Measurements from ENCODE around the gene TSC2.
A peak's percentile ranks its signal among the peaks of the same experiment; 100 is the strongest.
"Not testable (repeated sequence)": the region's sequence is repeated elsewhere in the genome, so short reads cannot be mapped to it uniquely, and the experiment has no call there.

Gene TSC2

GRCh38 chr16:2011726-2012125 is 36.1 kb upstream of the TSC2 start:
- H2AFZ ChIP-seq (ENCODE audit: low read length, unreplicated experiment); H3K27ac ChIP-seq (ENCODE audit: low read depth, low read length); H3K36me3 ChIP-seq (ENCODE audit: insufficient read depth, low read length); H3K4me3 ChIP-seq (ENCODE audit: low read depth, low read length); H3K27me3 ChIP-seq (ENCODE audit: insufficient read depth, low read length): not testable (repeated sequence)
- Histone ChIP-seq H3K4me1 (ENCODE audit: control insufficient read depth, insufficient read depth, low read length, unreplicated experiment) (peaks cover 28% of the 10 kb centered on the region), H3K79me2 (ENCODE audit: control insufficient read depth, insufficient read depth, low read length, unreplicated experiment) (peaks cover 37% of the 10 kb centered on the region)

- Histone ChIP-seq H3K27me3 (ENCODE audit: insufficient read depth, low read length) (no peaks in the 10 kb centered on the region), H3K27ac (ENCODE audit: low read depth, low read length) (no peak overlapping the region), H3K4me3 (ENCODE audit: low read depth, low read length) (no peak overlapping the region), H3K36me3 (ENCODE audit: insufficient read depth, low read length) (no peaks in the 10 kb centered on the region), H2AFZ (ENCODE audit: low read length, unreplicated experiment) (no peak overlapping the region), H3K79me2 (ENCODE audit: control insufficient read depth, insufficient read depth, low read length, unreplicated experiment) (peaks cover 19% of the 10 kb centered on the region), H3K4me1 (ENCODE audit: control insufficient read depth, insufficient read depth, low read length, unreplicated experiment) (peaks cover 13% of the 10 kb centered on the region)
Observed at GRCh38 chr16:2013527-2013926, 34.3 kb upstream of the TSC2 start.

- Histone ChIP-seq H2AFZ (ENCODE audit: low read length, unreplicated experiment) (no peak overlapping the region), H3K27ac (ENCODE audit: low read depth, low read length) (peak overlapping the region; percentile 35; the same call in 1 of the 2 replicates), H3K4me3 (ENCODE audit: low read depth, low read length) (no peak overlapping the region), H3K4me1 (ENCODE audit: control insufficient read depth, insufficient read depth, low read length, unreplicated experiment) (peaks cover 13% of the 10 kb centered on the region), H3K79me2 (ENCODE audit: control insufficient read depth, insufficient read depth, low read length, unreplicated experiment) (peaks cover 6% of the 10 kb centered on the region), H3K36me3 (ENCODE audit: insufficient read depth, low read length) (no peaks in the 10 kb centered on the region), H3K27me3 (ENCODE audit: insufficient read depth, low read length) (peaks cover 11% of the 10 kb centered on the region; the same call in 1 of the 2 replicates)
Observed at GRCh38 chr16:2015117-2015946, 32.5 kb upstream of the TSC2 start.

GRCh38 chr16:2015947-2016208 is 31.9 kb upstream of the TSC2 start:
- H2AFZ ChIP-seq (ENCODE audit: low read length, unreplicated experiment), result no peak overlapping the region
- H3K27ac ChIP-seq (ENCODE audit: low read depth, low read length), result peak overlapping the region; percentile 35; the same call in 1 of the 2 replicates
- no peaks in the 10 kb centered on the region for H3K36me3 ChIP-seq (ENCODE audit: insufficient read depth, low read length)

GRCh38 chr16:2016407-2016922 is 31.3 kb upstream of the TSC2 start:
- H3K27ac ChIP-seq (ENCODE audit: low read depth, low read length), result no peak overlapping the region
- no peaks in the 10 kb centered on the region for H3K36me3 ChIP-seq (ENCODE audit: insufficient read depth, low read length)
- H2AFZ ChIP-seq (ENCODE audit: low read length, unreplicated experiment), result no peak overlapping the region
- peaks cover 9% of the 10 kb centered on the region for H3K4me1 ChIP-seq (ENCODE audit: control insufficient read depth, insufficient read depth, low read length, unreplicated experiment)
- H3K4me3 ChIP-seq (ENCODE audit: low read depth, low read length), result no peak overlapping the region
- peaks cover 16% of the 10 kb centered on the region for H3K27me3 ChIP-seq (ENCODE audit: insufficient read depth, low read length)
- no peaks in the 10 kb centered on the region for H3K79me2 ChIP-seq (ENCODE audit: control insufficient read depth, insufficient read depth, low read length, unreplicated experiment)

More at GRCh38 chr16:2015947-2016208, 31.9 kb upstream of the TSC2 start:
- H3K4me3 ChIP-seq (ENCODE audit: low read depth, low read length), result no peak overlapping the region
- peaks cover 15% of the 10 kb centered on the region for H3K27me3 ChIP-seq (ENCODE audit: insufficient read depth, low read length)
- H3K79me2 ChIP-seq (ENCODE audit: control insufficient read depth, insufficient read depth, low read length, unreplicated experiment), result peaks cover under 1% of the 10 kb centered on the region
- H3K4me1 ChIP-seq (ENCODE audit: control insufficient read depth, insufficient read depth, low read length, unreplicated experiment), result peaks cover 9% of the 10 kb centered on the region

- peak within 1 kb of the TSS; percentile 51 for H3K4me3 ChIP-seq (ENCODE audit: low read depth, low read length)
- H3K4me1 ChIP-seq (ENCODE audit: control insufficient read depth, insufficient read depth, low read length, unreplicated experiment), result peaks cover 9% of the 10 kb centered on the region
Observed at GRCh38 chr16:2019518-2019920, 28.3 kb upstream of the TSC2 start, which contains the start of gene NPW. Gene NPW, plus strand, starts transcription at chr16:2019785.

GRCh38 chr16:2019921-2020831 is 27.6 kb upstream of the TSC2 start:
- H3K27me3 ChIP-seq (ENCODE audit: insufficient read depth, low read length), result peaks cover 16% of the 10 kb centered on the region
- H3K4me1 ChIP-seq (ENCODE audit: control insufficient read depth, insufficient read depth, low read length, unreplicated experiment), result peaks cover 8% of the 10 kb centered on the region
- no peaks in the 10 kb centered on the region for H3K79me2 ChIP-seq (ENCODE audit: control insufficient read depth, insufficient read depth, low read length, unreplicated experiment)
- H3K27ac ChIP-seq (ENCODE audit: low read depth, low read length), result no peak overlapping the region
- H3K4me3 ChIP-seq (ENCODE audit: low read depth, low read length), result peak overlapping the region; percentile 51
- H2AFZ ChIP-seq (ENCODE audit: low read length, unreplicated experiment), result peak overlapping the region; percentile 25
- H3K36me3 ChIP-seq (ENCODE audit: insufficient read depth, low read length), result no peaks in the 10 kb centered on the region

More at GRCh38 chr16:2019518-2019920, 28.3 kb upstream of the TSC2 start, which contains the start of gene NPW:
- Histone ChIP-seq H3K36me3 (ENCODE audit: insufficient read depth, low read length) (no peaks in the 10 kb centered on the region), H3K27me3 (ENCODE audit: insufficient read depth, low read length) (peaks cover 16% of the 10 kb centered on the region), H2AFZ (ENCODE audit: low read length, unreplicated experiment) (peak within 1 kb of the TSS; percentile 25), H3K79me2 (ENCODE audit: control insufficient read depth, insufficient read depth, low read length, unreplicated experiment) (no peaks in the 10 kb centered on the region), H3K27ac (ENCODE audit: low read depth, low read length) (no peak within 1 kb of the TSS)

GRCh38 chr16:2022723-2023091 is 25.1 kb upstream of the TSC2 start:
- H3K27ac ChIP-seq (ENCODE audit: low read depth, low read length), result no peak overlapping the region

GRCh38 chr16:2023092-2024031 is 24.4 kb upstream of the TSC2 start:
- H3K36me3 ChIP-seq (ENCODE audit: insufficient read depth, low read length), result no peaks in the 10 kb centered on the region
- H3K27ac ChIP-seq (ENCODE audit: low read depth, low read length), result no peak overlapping the region
- peaks cover 16% of the 10 kb centered on the region for H3K27me3 ChIP-seq (ENCODE audit: insufficient read depth, low read length)
- H3K79me2 ChIP-seq (ENCODE audit: control insufficient read depth, insufficient read depth, low read length, unreplicated experiment), result no peaks in the 10 kb centered on the region
- H2AFZ ChIP-seq (ENCODE audit: low read length, unreplicated experiment), result peak overlapping the region; percentile 83
- peak overlapping the region; percentile 73 for H3K4me3 ChIP-seq (ENCODE audit: low read depth, low read length)
- H3K4me1 ChIP-seq (ENCODE audit: control insufficient read depth, insufficient read depth, low read length, unreplicated experiment), result peaks cover 4% of the 10 kb centered on the region

More at GRCh38 chr16:2022723-2023091, 25.1 kb upstream of the TSC2 start:
- no peaks in the 10 kb centered on the region for H3K79me2 ChIP-seq (ENCODE audit: control insufficient read depth, insufficient read depth, low read length, unreplicated experiment)
- H3K27me3 ChIP-seq (ENCODE audit: insufficient read depth, low read length), result peaks cover 16% of the 10 kb centered on the region
- no peaks in the 10 kb centered on the region for H3K36me3 ChIP-seq (ENCODE audit: insufficient read depth, low read length)
- peak overlapping the region; percentile 59 for H3K4me3 ChIP-seq (ENCODE audit: low read depth, low read length)
- H3K4me1 ChIP-seq (ENCODE audit: control insufficient read depth, insufficient read depth, low read length, unreplicated experiment), result peaks cover 4% of the 10 kb centered on the region
- H2AFZ ChIP-seq (ENCODE audit: low read length, unreplicated experiment), result peak overlapping the region; percentile 83

- no peak overlapping the region for H3K27ac ChIP-seq (ENCODE audit: low read depth, low read length)
- H3K4me1 ChIP-seq (ENCODE audit: control insufficient read depth, insufficient read depth, low read length, unreplicated experiment), result peaks cover 4% of the 10 kb centered on the region
- no peak overlapping the region for H3K4me3 ChIP-seq (ENCODE audit: low read depth, low read length)
- H2AFZ ChIP-seq (ENCODE audit: low read length, unreplicated experiment), result no peak overlapping the region
- H3K79me2 ChIP-seq (ENCODE audit: control insufficient read depth, insufficient read depth, low read length, unreplicated experiment), result no peaks in the 10 kb centered on the region
- peaks cover 16% of the 10 kb centered on the region for H3K27me3 ChIP-seq (ENCODE audit: insufficient read depth, low read length)
- H3K36me3 ChIP-seq (ENCODE audit: insufficient read depth, low read length), result no peaks in the 10 kb centered on the region
Observed at GRCh38 chr16:2024032-2024420, 23.8 kb upstream of the TSC2 start.
